GM12864 (cell line): ENCODE data around the gene C1QTNF12.
A peak's percentile ranks its signal among the peaks of the same experiment; 100 is the strongest.

Experiments
- DNase-seq: peaks from one replicate; pipeline ENCODE4 v3.0.0-alpha.2; 2011; ENCODE audit warnings: low read depth
- H3K4me3 ChIP-seq: 2 replicates; pipeline ENCODE4 v1.5.1; 2011; ENCODE audit warnings: mild to moderate bottlenecking, low read depth, low read length, control low read depth
- TF ChIP-seq, protein P1 (sequence below): IDR thresholded peaks from 2 replicates; pipeline ENCODE4 v1.5.1; 2011; ENCODE audit warnings: low read depth, mild to moderate bottlenecking, moderate library complexity, low read length, control low read depth, inconsistent platforms; ENCODE audit errors: missing control alignments

C1QTNF12 gene

DNA sequence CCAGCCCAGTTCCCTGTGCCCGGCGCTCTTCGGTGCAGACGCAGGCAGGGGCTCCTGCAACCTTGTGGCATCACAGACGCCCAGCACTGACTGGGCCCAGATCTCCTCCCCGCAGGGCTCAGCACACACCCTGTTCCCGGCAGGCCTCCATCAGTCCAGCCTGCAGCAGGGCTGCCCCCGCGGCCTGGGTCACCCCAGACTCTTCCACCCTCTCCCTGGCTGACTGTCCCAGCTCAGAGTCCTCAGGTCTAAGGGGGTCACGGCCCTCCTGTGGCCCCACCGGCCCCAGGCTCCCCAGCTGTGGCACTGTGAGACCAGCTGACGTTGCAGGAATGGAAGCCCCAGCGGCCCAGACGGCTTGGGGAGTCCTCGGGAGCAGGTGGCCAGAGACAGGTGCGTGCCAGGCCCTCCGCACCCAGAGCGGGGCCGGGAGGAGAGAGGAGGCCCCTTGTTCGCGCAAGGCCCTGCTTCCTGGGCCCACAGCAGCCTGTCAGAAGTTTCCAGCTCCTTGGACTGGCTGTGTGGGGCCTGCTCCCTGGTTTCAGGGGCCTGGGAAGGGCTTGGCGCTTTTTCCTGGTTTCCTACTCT lies 10.3 kb downstream of the C1QTNF12 start:
- TF ChIP-seq, protein P1, sequence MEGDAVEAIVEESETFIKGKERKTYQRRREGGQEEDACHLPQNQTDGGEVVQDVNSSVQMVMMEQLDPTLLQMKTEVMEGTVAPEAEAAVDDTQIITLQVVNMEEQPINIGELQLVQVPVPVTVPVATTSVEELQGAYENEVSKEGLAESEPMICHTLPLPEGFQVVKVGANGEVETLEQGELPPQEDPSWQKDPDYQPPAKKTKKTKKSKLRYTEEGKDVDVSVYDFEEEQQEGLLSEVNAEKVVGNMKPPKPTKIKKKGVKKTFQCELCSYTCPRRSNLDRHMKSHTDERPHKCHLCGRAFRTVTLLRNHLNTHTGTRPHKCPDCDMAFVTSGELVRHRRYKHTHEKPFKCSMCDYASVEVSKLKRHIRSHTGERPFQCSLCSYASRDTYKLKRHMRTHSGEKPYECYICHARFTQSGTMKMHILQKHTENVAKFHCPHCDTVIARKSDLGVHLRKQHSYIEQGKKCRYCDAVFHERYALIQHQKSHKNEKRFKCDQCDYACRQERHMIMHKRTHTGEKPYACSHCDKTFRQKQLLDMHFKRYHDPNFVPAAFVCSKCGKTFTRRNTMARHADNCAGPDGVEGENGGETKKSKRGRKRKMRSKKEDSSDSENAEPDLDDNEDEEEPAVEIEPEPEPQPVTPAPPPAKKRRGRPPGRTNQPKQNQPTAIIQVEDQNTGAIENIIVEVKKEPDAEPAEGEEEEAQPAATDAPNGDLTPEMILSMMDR = no peak
- no peak for DNase-seq
- no peak overlapping the region for H3K4me3 ChIP-seq

DNA sequence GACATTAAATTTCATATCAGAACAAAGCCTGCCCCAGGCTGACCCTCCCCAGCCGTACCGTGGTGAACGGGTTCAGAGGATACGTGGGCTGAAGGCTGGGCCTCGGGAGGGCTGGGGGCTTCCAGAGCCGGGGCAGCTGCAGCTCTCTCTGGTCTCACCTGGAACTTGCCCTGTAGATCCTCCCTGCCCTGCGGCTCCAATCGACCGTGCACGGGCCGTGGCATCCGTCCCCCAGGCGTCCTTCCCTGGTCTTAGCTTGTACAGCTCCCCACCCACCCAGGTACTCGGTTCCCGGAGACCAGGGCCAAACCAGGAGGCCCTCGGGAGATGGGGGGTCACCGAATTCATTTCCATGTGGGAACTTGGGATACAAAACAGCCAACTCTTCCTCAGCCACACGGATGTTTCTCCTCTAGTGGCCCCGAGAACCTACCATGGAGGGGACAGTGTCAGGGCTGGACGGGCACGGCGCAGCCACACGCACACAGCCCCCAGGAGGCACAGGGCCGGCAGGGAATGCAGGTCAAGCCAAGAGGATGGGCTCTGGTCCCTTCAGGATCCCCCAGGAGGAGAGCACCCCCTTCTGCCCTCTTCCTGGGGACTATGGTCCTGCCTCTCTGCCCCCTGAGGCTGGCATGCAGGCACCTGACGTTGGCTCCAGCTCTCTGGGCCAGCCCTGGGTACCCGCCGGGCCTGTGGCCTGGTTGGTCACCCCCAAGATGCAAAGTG lies 11.3 kb downstream of the C1QTNF12 start:
- no peak for DNase-seq
- no peak overlapping the region for H3K4me3 ChIP-seq
- TF ChIP-seq, protein P1 = no peak

DNA sequence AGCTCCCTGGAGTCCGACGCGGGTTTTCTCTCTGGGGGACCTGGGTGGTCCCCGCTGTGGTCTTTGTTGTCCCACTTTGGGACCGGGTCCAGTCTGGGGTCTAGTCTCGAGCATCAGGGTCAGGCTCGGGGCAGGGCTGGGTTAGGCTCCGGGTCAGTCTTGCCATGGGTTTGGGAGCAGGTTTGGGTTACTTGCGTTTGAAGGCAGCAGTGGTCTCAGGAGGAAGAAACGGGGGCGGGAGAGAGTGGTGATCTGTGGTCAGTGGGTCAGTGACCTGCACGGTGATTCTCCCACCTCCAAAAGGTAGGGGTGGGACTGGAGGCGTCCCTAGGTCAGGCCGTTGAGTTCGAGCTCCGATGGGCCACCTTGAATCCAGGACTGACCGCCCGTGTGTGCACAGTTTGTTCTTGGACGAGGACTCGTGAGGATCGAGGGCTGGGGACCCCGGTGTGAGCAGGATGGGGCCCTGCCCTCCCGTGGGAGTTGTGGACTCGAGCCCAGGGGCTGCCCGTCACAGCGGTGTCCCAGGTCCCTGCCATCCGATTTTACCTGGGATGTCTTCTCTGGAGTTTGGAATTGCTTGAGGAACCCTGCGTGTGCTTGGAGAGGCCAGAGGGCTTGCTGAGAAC lies 12.2 kb downstream of the C1QTNF12 start:
- DNase-seq = no peak
- TF ChIP-seq, protein P1 = no peak
- no peak overlapping the region for H3K4me3 ChIP-seq

DNA sequence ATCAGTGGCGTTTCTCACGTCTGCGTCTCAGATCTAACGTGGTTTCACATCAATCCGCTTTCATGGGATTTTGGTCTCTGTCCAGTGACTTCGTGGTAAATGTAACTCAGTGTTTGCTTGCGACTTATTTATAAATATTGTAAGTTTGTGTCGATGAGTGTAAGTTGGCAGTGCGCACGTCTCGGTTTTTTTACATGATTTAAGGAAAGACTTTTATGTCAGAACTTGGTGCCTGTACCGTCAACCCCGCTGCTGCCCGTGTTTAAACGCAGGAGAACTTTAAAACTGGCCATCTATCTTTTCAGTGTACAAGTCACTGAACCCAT lies 13.0 kb downstream of the C1QTNF12 start:
- TF ChIP-seq, protein P1 = no peak
- no peak for DNase-seq
- no peak overlapping the region for H3K4me3 ChIP-seq

DNA sequence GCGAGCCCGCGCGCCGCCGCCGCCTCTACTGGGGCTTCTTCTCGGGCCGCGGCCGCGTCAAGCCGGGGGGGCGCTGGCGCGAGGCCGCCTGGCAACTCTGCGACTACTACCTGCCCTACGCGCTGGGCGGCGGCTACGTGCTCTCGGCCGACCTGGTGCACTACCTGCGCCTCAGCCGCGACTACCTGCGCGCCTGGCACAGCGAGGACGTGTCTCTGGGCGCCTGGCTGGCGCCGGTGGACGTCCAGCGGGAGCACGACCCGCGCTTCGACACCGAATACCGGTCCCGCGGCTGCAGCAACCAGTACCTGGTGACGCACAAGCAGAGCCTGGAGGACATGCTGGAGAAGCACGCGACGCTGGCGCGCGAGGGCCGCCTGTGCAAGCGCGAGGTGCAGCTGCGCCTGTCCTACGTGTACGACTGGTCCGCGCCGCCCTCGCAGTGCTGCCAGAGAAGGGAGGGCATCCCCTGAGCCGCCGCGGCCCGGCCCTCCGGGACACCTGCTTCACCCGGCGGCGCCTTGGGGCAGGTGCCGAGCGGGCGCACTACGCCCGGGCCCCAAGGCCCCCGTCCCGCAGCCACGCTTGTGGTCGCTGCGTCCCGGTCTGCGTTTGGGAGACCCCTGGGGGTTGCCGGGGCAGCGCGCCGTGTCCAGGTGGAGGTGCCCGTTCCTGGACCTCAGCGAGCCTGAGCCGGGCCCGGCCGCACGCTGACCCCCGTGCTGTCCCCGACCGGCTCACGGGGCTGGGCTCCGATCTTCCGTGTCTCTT lies 13.5 kb downstream of the C1QTNF12 start:
- TF ChIP-seq, protein P1 = no peak
- no peak overlapping the region for H3K4me3 ChIP-seq
- DNase-seq = no peak

DNA sequence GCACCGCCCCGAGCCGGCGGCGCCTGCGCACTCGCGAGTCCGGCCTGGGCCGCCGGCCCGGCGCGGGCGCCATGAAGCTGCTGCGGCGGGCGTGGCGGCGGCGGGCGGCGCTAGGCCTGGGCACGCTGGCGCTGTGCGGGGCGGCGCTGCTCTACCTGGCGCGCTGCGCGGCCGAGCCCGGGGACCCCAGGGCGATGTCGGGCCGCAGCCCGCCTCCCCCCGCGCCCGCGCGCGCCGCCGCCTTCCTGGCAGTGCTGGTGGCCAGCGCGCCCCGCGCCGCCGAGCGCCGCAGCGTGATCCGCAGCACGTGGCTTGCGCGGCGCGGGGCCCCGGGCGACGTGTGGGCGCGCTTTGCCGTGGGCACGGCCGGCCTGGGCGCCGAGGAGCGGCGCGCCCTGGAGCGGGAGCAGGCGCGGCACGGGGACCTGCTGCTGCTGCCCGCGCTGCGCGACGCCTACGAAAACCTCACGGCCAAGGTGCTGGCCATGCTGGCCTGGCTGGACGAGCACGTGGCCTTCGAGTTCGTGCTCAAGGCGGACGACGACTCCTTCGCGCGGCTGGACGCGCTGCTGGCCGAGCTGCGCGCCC lies 14.2 kb downstream of the C1QTNF12 start, which contains the start of gene B3GALT6:
Gene B3GALT6 (plus strand): TSS at position 30 of the 588 bp plus-strand sequence. CDS start 42 bp downstream, at position 72.
- TF ChIP-seq, protein P1 = no peak
- peak within 1 kb of the TSS; percentile 91 for H3K4me3 ChIP-seq
- DNase-seq = no peak
